GM20431 (cell line): ENCODE measurements around the gene ZNF846.

Experiments
- in situ Hi-C: fragments of 300-500 bp; cut with MseI, MboI; formaldehyde crosslinking; loops from one replicate; pipeline ENCODE4 v1.15.0; 2020; ENCODE audit warnings: low sequenced_read_pairs; ENCODE audit not compliant: unreplicated experiment

The ZNF846 gene

GRCh38 chr19:9702186-9702585, 66.4 kb downstream of the ZNF846 start:
- in situ Hi-C loops, result no loop called here
